HG03175 (cell line): ENCODE measurements around the gene ZNF697.
"Not testable (repeated sequence)": the region's sequence is repeated elsewhere in the genome, so short reads cannot be mapped to it uniquely, and the experiment has no call there.

Experiments used
- ATAC-seq: cut with Tn5 transposase; IDR thresholded peaks from one replicate; pipeline ENCODE4 v1.9.1; 2021; ENCODE audit warnings: mild to moderate bottlenecking, moderate library complexity; ENCODE audit not compliant: unreplicated experiment

The ZNF697 gene

DNA sequence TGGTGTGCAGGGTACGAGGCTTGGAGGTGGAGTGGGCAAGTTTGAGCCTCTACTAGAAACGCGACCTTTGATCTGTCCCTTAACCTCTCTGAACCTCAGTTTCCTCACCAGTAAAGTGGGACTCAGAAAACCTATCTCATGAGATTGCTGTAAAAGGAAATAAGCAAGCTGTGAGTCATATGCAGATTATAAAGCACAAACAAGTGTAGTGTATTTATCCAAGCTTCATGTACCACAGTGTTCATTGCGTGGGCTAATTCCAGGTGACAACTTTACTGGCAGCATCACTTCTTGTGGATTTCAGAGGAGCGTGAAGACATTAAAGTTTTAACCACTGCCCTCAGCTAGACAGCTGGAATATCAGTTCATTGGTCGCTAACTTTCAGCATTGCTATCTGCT, 44.4 kb downstream of the ZNF697 start:
- ATAC-seq: no peak

DNA sequence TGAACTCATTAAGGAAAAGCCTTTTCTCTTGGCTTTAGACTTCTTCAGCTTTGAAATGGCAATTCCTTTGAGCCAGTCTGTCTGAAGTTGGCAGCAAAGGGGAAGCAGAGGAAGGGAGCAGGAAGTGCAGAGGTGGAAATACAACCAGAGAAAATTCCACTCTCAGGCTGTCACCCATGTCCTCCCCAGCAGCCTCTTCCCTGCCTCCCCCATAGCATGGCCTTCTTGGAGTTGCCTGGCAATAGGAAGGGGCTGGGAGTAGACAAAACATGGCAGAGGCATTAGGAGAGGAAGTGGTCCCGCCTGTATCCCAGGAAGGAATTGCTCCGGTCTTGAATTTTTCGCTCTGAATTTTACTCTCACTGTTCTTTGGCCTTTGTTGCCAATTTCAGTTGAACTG, 44.8 kb downstream of the ZNF697 start:
- not testable (repeated sequence) for ATAC-seq

DNA sequence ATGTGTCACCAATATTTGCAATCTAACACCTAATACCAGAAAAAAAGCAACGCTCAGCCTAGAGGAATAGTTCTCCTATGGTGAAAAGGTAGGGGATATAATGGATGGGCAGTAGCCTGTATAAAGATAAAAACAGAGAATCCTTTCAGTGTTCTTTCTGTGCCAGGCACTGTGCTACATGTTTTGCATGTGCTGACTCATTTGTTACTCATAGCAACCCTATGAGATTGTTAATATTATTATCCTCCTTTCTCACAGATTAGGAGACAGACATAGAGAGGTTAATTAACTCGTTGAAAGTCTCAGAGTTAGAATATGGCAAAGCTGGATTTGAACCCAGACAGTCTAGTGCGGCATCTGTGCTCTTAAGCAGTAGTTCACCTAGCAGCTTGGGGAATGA, 45.3 kb downstream of the ZNF697 start:
- ATAC-seq: not testable (repeated sequence)

DNA sequence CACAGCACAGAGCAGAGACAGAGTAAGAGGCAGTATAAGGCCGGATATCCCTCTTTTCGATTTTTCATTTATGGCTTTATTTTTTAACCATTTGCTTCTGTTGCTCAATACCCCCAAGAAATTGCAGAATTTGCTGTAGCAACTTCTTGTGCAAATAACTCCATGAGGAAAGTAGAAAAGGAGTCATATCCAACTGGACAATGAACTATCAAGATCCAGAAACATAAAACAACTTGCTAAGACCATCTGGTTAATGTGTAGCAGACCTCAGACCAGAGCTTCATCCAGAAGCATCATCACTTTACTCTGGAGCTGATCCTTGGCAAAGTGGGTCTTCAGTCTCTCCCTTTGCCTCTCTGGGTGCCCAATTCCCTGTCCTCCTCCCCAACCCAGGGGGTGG, 45.9 kb downstream of the ZNF697 start:
- no peak for ATAC-seq

DNA sequence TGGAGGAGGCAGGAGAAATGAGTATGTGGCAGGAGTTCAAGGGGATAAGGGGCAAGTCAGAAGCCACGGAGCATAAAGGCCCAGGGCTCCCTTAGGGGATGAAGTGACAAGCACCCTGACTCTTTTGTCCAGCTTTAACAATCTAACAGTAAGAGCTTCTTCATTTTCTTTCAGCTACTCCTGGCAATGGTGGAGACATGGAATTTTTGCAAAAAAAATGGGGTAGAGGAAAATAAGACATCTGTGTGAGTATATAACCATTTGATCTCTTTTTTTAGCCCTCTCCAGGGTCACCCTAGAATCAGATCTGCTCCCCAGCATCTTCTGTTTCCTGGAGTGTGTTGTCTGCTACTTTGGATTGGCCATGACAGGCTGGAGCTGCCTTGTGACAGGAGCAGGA, 47.1 kb downstream of the ZNF697 start:
- no peak for ATAC-seq

DNA sequence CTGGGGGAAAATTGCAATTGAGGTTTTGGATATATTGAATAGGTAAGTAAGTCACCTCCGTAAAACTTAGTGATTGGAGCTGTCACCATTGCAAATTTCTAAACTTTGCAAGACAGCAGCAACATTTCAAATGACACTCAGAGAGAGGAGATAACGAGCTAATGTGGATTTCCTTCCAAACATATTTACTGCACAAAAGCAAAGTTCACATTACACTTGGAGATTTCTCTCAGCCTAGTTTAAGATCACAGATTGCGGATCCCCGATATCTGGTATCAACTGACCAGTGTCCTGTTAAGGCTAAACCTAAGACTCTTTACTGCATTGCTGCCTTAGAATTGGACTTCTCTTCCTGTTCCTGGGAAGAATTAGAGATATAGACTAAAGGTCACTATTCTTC, 47.5 kb downstream of the ZNF697 start:
- no peak for ATAC-seq

DNA sequence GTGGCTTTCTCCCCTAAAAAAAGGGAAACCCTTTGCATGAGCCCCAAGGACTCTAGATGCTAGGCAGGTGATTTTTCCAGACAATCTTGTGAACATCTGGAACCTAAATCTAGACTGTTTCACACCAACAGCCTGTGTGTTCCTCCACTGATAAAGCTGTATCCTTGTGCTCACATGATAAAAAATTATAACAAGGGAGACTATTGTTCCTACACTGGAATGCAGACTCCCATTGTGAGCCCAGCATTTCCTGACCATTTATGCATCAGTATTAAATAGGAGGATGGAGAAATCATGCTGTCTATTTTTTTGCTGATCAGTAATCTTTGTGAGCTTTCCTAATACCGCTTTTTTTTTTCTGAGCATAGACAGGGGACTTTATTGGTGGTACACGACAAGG, 52.5 kb downstream of the ZNF697 start:
- no peak for ATAC-seq

DNA sequence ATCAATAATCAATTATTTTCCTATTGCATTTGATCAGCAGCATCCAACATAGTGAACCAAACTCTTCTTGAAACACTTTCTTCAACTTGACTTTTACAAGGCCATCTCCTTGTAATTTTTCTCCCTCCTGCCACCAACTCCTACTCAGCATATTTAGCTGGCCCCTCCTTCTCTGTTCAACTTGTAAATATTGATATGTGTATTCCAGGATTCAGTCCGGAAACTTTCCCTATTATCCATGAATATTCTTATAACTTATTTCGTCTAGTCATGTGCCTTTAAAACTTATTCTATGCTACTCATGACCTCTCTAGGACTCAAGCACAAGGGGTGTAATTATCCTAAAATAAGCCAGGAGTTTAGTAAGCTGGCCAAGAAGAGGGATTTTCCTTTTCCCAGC, 52.9 kb downstream of the ZNF697 start:
- ATAC-seq: no peak

DNA sequence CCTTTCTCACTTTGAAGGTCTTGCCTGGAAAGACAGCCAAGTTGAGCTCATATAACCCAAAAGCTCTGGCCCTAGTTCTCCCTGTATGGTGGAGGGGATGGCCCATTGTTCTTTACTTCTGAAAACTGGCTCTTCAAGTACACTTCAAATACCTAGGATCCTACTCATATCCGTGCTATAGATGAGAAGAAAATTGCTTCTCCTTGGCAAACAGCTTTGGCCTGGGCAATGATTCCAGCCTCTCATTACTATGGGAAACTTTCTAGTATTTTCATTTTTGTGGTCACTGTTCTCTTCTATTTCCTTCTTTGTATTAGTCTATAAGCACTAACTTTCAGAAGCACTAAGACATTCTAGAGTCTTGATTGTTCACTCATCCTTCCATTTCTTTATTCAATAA, 53.7 kb downstream of the ZNF697 start:
- ATAC-seq: no peak

DNA sequence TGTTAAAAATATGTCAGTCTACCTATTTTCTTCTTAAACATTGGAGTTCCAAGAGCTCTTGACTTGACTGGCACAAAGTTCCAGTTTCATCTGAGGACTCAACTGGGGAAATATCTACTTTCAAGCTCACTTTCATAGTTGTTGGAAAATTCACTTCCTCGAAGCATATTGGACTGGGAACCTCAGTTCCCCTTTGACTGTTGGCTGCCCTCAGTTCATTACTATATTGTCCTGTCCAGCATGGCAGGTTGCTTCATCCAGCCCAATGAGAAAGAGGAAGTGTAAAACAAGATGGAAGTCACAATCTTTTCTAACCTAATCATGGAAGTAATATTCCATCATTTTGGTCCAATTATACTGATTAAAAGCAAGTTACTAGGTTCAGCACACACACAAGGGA, 54.3 kb downstream of the ZNF697 start:
- no peak for ATAC-seq

DNA sequence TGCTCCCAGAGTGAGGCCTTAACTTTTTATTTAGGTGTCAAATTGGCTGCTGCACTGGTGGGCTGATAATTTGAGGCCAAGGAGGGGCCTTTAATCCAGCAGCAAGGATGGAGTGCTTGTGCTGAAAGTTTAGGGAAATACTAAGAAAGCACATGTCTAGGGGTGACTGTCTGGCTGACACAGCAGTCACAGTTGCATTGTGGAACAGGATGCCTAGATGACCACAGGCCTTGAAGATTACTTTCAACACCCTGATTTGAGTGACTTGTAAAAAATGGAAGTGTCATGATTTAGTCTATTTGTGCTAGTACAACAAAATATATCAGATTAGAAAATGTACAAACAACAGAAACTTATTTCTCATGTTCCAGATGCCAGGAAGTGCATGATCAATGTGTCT, 57.7 kb downstream of the ZNF697 start:
- no peak for ATAC-seq

DNA sequence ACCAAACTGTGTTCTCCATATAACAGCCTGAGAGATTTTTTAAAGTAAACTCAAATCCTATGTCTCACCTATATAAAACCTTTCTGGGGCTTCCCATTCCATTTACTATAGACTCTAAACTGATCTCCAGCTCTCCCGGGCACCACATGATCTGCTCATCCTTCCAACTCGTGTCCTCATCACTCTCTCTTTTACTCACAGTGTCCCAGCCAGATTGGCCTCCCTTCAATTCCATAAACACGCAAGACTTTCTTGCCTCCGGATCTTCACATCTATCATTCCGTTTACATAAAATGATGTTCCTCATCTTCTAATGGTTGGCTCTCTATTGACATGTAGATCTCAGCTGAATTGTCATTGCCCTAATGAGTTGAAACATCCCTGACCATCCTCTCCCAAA, 59.4 kb downstream of the ZNF697 start:
- no peak for ATAC-seq

DNA sequence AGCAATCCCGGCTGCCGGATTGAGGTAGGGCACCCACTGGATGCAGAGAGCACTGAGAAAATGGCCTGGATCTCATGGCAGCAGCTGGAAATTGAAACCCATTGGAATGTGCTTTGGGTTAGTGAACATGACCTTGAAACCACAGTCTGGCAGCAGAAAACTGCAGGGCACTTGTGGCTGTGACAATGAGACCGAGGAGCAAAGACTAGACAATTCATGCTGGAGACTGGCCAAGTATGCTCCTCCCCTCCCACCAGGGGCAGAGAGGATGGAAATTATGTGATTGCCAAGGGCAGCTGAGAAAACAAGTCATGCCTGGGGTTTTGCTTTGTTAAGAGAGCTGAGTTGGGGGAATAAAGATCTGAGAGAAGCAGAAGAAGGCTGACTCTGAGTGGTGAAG, 60.7 kb downstream of the ZNF697 start:
- ATAC-seq: no peak

DNA sequence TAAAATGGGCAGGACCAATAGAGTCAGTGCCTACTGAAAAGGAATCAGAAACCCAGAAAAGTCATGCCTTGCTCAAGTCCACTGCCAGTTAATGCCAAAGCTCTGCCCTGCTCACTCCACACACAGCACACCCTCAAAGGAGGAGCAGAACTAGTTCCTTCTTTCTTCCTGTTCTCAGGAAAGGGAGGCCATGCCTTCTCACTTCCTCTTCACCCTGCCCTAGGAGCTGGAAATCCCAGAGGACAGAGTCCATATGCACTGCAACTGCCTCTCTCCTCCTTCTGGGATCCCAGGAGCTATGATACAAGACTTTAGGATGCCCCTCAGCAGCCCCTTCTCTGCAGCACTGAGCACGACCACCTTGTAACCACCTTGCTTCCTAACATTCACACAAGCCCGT, 62.3 kb downstream of the ZNF697 start:
- ATAC-seq: not testable (repeated sequence)

DNA sequence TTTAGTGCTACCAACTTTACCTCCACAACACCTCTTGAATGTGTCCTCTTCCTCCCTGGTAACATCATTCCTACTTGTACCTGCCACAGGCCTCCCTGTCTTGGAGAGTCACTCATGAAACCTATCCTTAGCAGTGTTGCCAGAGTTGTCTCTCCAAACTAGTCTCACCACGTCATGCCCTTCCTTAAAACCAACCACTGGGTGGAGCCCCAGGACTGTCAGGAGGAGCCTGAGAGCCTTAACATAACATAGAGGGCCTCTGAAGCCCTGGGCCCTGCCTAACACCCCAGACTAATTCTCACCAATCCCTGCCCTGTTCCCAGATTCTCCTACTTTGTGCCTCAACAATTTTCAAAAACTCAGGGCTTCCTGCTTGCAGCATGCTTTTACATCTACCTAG, 65.3 kb downstream of the ZNF697 start:
- ATAC-seq: no peak

DNA sequence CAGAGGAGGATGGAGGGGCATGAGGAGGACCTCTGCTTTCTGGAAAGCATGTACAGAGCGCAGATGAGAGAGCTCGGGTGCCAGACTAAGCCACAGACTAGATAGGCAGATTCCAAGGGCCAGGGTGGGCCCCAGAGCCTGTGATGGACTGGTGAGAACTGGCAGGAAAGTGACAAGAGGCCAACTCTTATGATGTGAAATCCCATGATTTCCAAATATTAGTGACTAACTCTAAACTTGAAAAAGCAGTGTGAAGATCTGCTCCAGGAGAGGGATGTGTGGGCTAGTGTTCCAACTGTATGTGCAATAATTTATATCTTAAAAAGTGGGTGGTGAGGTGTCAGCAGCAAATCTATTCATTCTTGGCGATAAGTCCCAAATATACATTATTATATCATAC, 67.0 kb downstream of the ZNF697 start:
- not testable (repeated sequence) for ATAC-seq

DNA sequence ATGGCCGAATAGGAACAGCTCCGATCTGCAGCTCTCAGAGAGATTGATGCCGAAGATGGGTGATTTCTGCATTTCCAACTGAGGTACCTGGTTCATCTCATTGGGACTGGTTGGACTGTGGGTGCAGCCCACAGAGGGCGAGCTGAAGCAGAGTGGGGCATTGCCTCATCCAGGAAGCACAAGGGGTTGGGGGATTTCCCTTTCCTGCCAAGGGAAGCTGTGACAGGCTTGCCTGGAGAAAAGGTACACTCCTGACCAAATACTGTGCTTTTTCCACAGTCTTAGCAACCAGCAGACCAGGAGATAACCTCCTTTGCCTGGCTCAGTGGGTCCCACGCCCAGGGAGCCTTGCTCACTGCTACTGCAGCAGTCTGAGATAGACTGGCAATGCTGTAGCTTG, 74.2 kb downstream of the ZNF697 start:
- no peak for ATAC-seq

DNA sequence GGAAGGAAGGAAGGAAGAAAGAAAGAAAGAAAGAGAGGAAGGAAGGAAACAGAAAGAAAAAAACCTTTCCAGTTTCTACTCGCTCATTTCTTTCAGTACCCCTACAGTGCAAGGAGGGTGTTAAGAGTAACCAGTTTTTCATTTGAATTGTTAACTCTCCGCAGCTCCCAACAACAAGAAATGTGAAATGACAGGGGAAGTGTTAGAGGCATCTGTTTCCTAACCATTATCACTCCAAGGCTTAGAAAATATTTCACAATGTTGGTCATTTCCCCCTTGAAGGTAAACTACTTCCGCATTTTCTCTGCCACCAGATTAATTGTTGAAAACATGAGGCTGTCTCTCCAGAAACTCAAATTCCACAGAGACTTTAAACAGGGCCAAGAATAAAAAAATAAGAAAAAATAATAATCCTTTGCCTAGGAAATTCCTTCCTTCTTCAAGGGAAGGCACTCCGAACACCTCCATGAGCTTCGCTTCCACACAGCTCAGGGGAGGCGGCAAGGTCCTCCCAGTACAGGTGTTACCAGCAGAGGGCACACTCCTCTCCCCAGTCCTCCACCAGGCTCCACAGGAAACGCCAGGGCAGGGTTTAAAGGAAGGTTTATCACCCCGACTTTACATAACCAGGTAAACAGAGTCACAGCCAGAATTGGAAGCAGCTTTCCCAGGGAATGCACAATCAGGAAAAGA, 78.0 kb downstream of the ZNF697 start:
- not testable (repeated sequence) for ATAC-seq
